Measurements from ENCODE around the gene TSC1. TPM values are rescaled to one million over a fixed set of nuclear protein-coding genes. Genes with fewer than 3 reads are reported as not detected.

Gene TSC1
- total RNA-seq, 2 experiments from 2014 or later = 30.0 to 31.0 TPM

GRCh38 chr9:132888151-132888550, 56.3 kb downstream of the TSC1 start:
- Mint-ChIP-seq H3K36me3 (ENCODE audit: low read depth) (no peaks in the 10 kb centered on the region), H3K4me3 (no peak overlapping the region), H3K4me1 (peaks cover 7% of the 10 kb centered on the region), H3K27me3 (no peaks in the 10 kb centered on the region), H3K9me3 (no peaks in the 10 kb centered on the region), H3K27ac (no peak overlapping the region)
- ChIA-PET POLR2A (no interaction called here), CTCF (no interaction called here)
- DNase-seq = no peak

DNA sequence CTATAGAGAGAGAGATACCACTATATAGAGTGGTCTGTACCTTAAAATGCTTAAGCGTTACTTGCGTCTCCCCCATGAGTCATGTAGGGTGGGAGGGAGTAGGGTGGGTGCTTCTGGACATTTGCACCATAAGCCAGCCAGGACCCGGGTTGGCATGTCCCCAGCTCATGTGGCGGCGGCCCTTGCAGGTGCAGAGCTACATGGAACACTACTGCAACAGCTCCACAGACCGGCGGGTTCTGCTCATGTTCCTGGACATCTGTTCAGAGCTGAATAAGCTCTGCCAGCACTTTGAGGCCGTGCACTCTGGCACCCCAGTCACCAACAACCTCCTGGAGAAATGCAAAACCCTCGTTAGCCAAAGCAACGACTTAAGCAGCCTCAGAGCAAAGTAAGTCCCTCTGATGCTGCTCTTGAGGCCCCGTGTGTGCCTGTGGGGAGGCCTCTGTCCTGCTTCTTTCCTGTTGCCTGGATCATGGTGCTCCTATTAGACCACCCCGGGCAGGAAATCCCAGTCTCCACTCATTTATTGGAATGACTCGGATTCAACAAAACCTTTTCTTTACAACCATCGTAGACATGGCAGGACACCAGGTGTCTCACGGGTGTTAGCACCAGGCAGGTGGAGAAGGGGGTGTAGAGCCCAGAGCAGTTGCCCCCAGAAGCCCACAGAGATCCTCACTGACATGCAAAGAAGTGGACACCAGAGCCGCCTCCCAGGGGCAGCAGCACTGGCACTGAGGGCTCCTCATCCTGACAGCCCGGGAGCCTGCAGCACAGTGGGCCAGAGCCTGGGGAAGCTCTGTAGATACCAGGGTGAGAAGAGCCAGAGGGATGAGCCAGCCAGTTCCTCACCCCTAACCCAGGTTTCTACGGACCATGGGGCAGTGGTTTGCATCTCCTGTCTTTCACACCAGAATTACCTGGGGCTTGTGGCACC, 57.0 kb downstream of the TSC1 start:
- ChIA-PET POLR2A (no interaction called here), CTCF (no interaction called here)
- Mint-ChIP-seq H3K4me3 (no peak overlapping the region), H3K27ac (no peak overlapping the region), H3K4me1 (peaks cover 14% of the 10 kb centered on the region), H3K36me3 (ENCODE audit: low read depth) (no peaks in the 10 kb centered on the region), H3K27me3 (no peaks in the 10 kb centered on the region), H3K9me3 (no peaks in the 10 kb centered on the region)
- DNase-seq = no peak

- Mint-ChIP-seq H3K4me1 (peaks cover 22% of the 10 kb centered on the region), H3K36me3 (ENCODE audit: low read depth) (no peaks in the 10 kb centered on the region), H3K4me3 (no peak overlapping the region), H3K27ac (no peak overlapping the region), H3K9me3 (no peaks in the 10 kb centered on the region), H3K27me3 (no peaks in the 10 kb centered on the region)
- DNase-seq = no peak
- ChIA-PET CTCF (interaction anchor here (1.3 kb wide), 1 partner anchor 15 kb away, joined by 6 read pairs; no protein-coding TSS in a partner anchor), POLR2A (no interaction called here)
These were observed 58.1 kb downstream of the TSC1 start for GRCh38 chr9:132886334-132886725.

DNA sequence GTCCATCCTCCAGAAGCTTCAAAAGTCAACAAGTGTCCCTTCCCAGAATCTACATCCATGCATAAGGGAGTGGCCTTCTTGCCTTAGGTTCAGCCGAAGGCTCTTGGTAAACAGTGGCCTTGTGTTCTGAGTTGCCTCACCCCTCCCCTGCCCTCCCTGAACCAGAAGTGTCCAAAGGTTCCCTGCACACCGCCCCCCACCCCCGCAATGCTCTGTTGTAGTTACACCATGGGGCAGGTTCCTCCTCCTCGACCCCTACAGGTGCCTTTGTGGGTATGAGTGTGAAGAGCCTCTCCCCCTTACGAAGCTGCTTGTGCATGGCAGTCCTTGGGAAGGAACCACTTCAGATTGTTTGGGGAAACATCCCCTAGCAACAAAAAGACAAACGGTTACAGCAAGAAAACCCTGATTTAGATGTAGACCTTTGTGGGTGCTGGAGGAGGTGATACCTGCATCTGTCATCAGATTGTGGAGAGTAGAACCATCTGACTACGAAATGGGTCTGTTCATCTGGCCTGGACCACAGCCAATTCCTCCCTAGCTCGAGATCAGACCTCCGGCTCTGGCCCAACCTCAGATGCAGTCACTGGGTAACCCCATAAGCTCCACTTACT, 58.6 kb downstream of the TSC1 start:
- Mint-ChIP-seq H3K27ac (no peak overlapping the region), H3K4me1 (peaks cover 22% of the 10 kb centered on the region), H3K9me3 (no peaks in the 10 kb centered on the region), H3K36me3 (ENCODE audit: low read depth) (no peaks in the 10 kb centered on the region), H3K27me3 (no peaks in the 10 kb centered on the region), H3K4me3 (no peak overlapping the region)
- CTCF ChIA-PET = interaction anchor here (0.7 to 1.3 kb wide), 2 partner anchors 10 to 16 kb away, joined by 4 to 6 read pairs; no protein-coding TSS in a partner anchor
- POLR2A ChIA-PET = no interaction called here
- DNase-seq = no peak

GRCh38 chr9:132883349-132884294, 60.8 kb downstream of the TSC1 start:
- no peak for DNase-seq
- ChIA-PET CTCF (interaction anchor here (0.9 to 1.2 kb wide), 2 partner anchors 19 to 138 kb away, joined by 3 read pairs; no protein-coding TSS in a partner anchor), POLR2A (no interaction called here)
- H3K4me3 Mint-ChIP-seq = no peak overlapping the region
- no peaks in the 10 kb centered on the region for H3K36me3 Mint-ChIP-seq (ENCODE audit: low read depth)
- H3K27me3 Mint-ChIP-seq = no peaks in the 10 kb centered on the region
- H3K4me1 Mint-ChIP-seq = peaks cover 34% of the 10 kb centered on the region
- no peaks in the 10 kb centered on the region for H3K9me3 Mint-ChIP-seq
- H3K27ac Mint-ChIP-seq = no peak overlapping the region

DNA sequence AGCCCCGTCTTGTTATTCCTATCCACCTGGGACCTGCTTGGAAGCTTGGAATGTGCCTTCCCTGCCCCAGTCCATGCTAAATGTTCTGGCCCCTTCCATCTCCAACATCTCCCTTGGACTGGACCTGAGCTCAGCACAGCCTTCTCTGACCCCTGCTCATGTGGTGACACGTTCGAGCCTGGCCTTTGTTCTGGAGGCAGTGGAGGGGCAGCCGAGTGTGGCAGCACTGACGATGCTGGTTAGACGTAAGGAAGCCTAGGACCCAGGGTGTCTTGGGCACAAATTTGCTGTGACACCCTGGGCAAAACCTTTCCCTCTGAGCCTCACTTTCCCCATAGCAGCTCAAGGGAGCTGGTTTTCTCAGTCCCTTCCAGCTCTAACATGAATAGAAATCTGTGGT, 61.8 kb downstream of the TSC1 start:
- DNase-seq = no peak
- Mint-ChIP-seq H3K27ac (no peak overlapping the region), H3K4me1 (peaks cover 32% of the 10 kb centered on the region), H3K27me3 (no peaks in the 10 kb centered on the region), H3K36me3 (ENCODE audit: low read depth) (no peaks in the 10 kb centered on the region), H3K4me3 (no peak overlapping the region), H3K9me3 (no peaks in the 10 kb centered on the region)
- CTCF ChIA-PET = interaction anchor here (1.2 kb wide), 1 partner anchor 20 kb away, joined by 3 read pairs; no protein-coding TSS in a partner anchor
- POLR2A ChIA-PET = no interaction called here

GRCh38 chr9:132881826-132882225, 62.6 kb downstream of the TSC1 start:
- Mint-ChIP-seq H3K4me3 (no peak overlapping the region), H3K36me3 (ENCODE audit: low read depth) (no peaks in the 10 kb centered on the region), H3K27ac (no peak overlapping the region), H3K27me3 (peaks cover 1% of the 10 kb centered on the region), H3K4me1 (peaks cover 32% of the 10 kb centered on the region), H3K9me3 (no peaks in the 10 kb centered on the region)
- ChIA-PET POLR2A (no interaction called here), CTCF (no interaction called here)
- DNase-seq = no peak

GRCh38 chr9:132880324-132880661, 64.1 kb downstream of the TSC1 start:
- no peak for DNase-seq
- Mint-ChIP-seq H3K4me1 (peaks cover 32% of the 10 kb centered on the region), H3K27ac (peak overlapping the region; percentile 76), H3K9me3 (no peaks in the 10 kb centered on the region), H3K4me3 (peak overlapping the region; percentile 78), H3K36me3 (ENCODE audit: low read depth) (no peaks in the 10 kb centered on the region), H3K27me3 (peaks cover 7% of the 10 kb centered on the region)
- ChIA-PET POLR2A (interaction anchor here (1.1 to 2.6 kb wide), 4 partner anchors 13 to 210 kb away, joined by 3 to 11 read pairs (median 4); partner anchors contain the start of genes DDX31 and GTF3C4), CTCF (interaction anchor here (1.6 kb wide), 1 partner anchor 14 kb away, joined by 5 read pairs; no protein-coding TSS in a partner anchor)

DNA sequence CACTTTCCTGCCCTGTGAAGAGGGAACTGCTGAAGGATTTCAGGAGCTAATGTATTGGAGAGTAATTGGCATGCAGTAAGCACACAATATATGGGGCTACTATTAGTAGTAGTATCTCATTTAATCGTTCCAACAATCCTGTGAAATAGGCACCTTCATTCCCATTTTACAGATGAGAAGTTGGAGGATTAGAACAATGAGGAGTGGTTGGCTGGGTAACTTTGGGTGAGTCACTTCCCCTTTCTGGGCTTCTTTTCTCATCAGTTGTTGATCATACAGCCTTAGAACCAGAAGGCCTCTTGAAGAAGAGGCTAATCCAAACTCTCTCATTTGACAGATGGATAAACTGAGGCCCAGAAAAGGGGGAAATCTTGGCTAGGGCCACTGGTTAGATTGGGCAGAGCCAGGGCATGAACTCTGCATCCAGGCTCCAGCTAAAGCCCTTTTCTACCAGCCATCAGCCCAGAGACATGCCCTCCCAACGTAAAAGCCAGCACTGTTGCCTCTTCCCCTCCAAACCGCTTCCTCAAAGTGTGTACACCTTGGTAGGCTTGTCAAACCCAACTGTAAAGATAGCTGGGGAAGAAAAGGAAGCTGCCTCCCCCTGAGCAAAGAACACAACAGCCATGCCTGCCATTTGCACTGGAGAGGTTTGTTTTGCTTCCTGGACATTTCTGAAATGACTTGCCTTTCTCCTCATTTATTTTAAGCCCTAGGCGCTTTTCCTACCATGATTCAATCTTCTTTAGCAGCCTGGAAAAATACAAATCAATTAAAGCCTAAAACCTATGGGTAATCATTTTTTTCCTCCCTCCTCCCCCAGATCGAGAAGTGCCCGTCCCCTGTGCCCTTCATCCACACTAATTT, 64.7 kb downstream of the TSC1 start:
- no peaks in the 10 kb centered on the region for H3K36me3 Mint-ChIP-seq (ENCODE audit: low read depth)
- H3K4me3 Mint-ChIP-seq = peak overlapping the region; percentile 78
- no peak for DNase-seq
- peak overlapping the region; percentile 76 for H3K27ac Mint-ChIP-seq
- POLR2A ChIA-PET = interaction anchor here (1.0 to 2.6 kb wide), 7 partner anchors 12 to 210 kb away, joined by 3 to 11 read pairs (median 5); partner anchors contain the start of genes DDX31 and GTF3C4
- CTCF ChIA-PET = interaction anchor here (1.1 to 1.6 kb wide), 3 partner anchors 14 to 23 kb away, joined by 4 to 5 read pairs (median 5); no protein-coding TSS in a partner anchor
- H3K4me1 Mint-ChIP-seq = peaks cover 32% of the 10 kb centered on the region
- H3K27me3 Mint-ChIP-seq = peaks cover 9% of the 10 kb centered on the region
- H3K9me3 Mint-ChIP-seq = no peaks in the 10 kb centered on the region

DNA sequence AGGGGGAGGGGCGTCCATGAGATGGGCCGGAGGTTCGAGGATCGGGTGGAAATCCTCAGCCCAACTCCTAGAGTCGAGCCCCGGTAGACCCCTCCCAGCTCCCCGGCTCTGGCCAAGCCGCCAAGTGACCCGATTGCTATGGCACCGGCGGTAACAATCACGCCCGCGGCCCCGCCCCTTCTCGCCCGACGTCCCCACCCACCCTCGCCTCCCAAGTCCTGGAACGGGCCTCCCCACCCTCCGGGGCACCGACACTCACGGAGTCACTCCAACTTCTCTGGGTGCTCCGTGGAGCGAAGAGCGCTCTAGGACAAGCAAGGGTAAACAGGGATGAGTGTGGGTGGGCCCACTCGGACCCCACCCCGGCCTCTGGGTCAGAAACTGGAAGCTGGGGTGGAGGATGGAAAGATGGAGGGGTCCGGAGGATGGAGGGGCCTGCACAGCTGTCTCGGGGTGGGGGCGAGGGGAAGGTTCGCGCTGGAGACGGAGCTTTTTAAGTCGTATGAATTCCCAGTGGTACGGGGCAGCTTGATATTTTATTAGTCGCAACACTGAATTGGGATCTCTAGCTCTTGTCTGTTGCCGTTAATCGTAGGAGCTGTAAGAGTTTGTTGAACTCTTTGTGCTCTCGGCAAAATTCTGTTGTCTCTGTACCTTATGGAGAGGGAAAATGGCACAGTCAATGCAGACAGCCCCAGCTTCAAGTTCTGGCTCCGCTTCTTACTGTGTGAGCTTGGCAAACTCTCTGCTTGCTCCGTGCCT, 65.5 kb downstream of the TSC1 start, which contains the start of gene SPACA9:
SPACA9 (plus strand) TSS at position 204 of the 762 bp plus-strand sequence. CDS start 5,050 bp downstream, outside the sequence.
- H3K27me3 Mint-ChIP-seq = peaks cover 12% of the 10 kb centered on the region
- ChIA-PET CTCF (interaction anchor here (1.1 to 1.6 kb wide), 3 partner anchors 15 to 24 kb away, joined by 4 to 5 read pairs (median 5); no protein-coding TSS in a partner anchor), POLR2A (interaction anchor here (1.0 to 2.6 kb wide), 5 partner anchors 12 to 208 kb away, joined by 3 to 11 read pairs (median 5); partner anchors contain the start of genes DDX31 and GTF3C4)
- H3K36me3 Mint-ChIP-seq (ENCODE audit: low read depth) = no peaks in the 10 kb centered on the region
- H3K9me3 Mint-ChIP-seq = no peaks in the 10 kb centered on the region
- DNase-seq = peak; percentile 40
- H3K27ac Mint-ChIP-seq = peak within 1 kb of the TSS; percentile 76
- H3K4me1 Mint-ChIP-seq = peaks cover 32% of the 10 kb centered on the region
- H3K4me3 Mint-ChIP-seq = peak within 1 kb of the TSS; percentile 78

Measured in activated CD4-positive, alpha-beta memory T cell treated with anti-CD3 and anti-CD28 coated beads, Interleukin-2, amount 10 ng/mL, durations not matched to agents 7 days and 5 days (primary cell).